NCI-H460 (cell line): Measurements from ENCODE around the gene KRTAP10-5. TPM values are rescaled to one million over a fixed set of nuclear protein-coding genes. Genes with fewer than 3 reads are reported as not detected.

ENCODE experiments used
- DNase-seq: peaks from one replicate; pipeline ENCODE4 v3.0.0-alpha.2; 2016; ENCODE audit warnings: low read depth; ENCODE audit errors: extremely low read depth
- total RNA-seq: library from RNA; depleted of rRNA; stranded (reverse); fragments of >200 nt; shearing (Covaris generic); gene quantifications from 2 replicates; pipeline ENCODE4 v1.2.3, GENCODE V29; 2014; rRNA removed

The KRTAP10-5 gene
- total RNA-seq, 1 experiment from 2014 or later: not detected

- no peak for DNase-seq
Observed at GRCh38 chr21:44532712-44533111, 47.7 kb downstream of the KRTAP10-5 start.

DNA sequence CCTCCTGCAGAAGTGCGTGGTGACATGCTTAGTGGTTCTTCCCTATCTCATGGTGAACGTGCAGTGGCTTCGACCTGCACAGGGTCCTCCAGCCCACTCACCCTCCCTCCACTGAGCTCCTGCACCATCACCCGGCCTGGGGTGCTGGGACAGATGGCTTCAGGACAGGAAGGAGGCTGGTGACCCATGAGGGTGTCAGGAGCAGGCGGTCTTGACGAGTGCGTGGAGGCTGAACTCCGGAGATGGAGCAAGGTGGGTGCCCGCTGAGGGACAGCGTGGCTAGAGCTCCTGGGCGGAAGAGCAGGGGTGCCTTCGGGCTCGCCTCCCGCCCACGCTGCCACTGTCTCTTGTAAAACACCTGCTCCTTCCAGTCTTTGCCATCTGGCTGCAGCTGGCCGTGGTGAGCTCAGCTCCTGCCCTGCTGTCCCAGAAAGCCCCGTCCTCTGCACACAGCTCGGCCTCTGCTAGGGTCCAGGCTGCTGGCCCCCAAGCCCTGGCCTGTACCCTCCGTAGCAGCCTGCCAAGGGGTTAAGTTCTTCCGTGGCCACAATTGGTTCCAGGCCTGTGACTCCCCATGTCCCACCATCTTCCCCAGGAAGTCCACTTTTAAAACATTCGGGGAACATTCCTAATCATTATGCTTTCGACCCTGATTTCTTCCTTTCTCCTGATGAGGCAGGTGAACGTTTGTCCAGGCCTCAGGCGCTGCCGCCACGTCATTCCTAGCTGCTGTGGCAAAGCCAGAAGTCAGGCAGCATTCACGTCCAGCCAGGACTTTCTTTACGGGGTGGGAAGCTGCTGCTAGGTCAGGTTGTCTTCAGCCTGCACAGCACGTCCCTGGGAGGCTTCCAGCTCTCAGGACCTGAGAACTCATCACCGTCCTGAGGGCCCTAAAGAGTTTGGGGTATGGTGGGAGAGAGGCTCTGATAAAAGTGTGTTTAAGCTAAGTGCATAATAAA lies 48.5 kb downstream of the KRTAP10-5 start:
- no peak for DNase-seq

DNA sequence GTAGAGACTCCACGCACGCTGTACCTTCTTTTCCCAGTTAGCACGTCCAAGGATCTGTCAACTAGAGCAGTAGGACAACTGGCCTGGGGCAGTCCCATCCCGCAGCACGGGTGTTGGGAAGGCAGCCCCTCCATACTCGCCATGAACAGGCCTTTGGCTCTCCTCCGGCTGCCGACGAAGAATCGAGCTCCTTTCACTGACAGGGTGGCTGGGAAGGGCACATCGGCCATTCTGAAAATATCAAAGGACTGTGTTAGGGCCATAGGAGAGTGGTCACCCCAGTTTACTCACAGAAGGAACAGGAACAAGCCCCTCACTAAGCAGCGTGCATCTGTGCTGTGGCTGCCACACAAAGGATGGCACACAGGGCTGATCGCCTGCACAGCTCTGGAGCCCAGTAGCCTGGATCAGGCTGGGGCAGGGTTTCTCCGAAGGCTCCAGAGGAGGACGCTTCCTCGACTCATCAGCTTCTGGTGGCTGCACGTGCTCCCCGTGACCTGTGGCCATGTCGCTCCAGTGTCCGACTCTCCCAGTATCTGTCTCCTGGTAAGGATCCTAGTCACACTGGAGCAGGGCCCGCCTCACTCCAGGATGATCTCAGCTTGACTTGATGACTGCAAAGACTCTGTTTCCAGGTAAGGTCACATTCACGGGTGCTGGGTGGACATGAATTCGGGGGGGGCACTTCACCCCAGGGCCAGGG lies 49.4 kb downstream of the KRTAP10-5 start:
- DNase-seq: no peak

DNA sequence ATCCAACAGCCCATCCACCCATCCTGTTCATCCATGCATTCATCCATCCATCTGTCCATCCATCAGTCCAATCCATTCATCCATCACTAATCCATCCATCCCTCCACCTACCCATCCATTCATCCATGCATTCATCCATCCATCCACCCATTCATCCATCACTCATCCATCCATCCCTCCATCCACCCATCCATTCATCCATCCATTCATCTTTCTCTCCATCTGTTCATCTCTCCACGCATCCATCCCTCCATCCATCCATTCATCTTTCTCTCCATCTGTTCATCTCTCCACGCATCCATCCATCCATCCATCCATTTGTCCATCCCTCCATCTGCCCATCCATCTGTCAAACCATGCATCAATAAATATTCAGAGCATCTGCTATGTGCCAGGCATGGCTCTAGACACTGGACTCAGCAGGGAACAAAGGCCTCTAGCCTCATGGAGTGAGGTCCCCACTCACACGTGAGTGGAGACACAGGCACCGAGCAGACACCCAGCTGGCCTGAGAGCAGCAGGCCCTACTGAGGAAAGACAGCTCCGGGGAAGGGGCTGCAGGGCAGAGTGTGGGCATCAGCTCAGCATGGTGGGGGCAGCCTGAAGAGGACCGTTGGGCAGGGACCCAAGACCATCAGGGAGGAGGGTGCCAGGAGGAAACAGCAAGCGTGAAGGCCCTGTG lies 50.0 kb downstream of the KRTAP10-5 start:
- DNase-seq: no peak

- DNase-seq: no peak
Observed at GRCh38 chr21:44529503-44530125, 50.8 kb downstream of the KRTAP10-5 start.

Other genes with a start within 250 kb of the KRTAP10-5 start
- 5.0 and 5.4 TPM in 2 replicates for gene CFAP410, start 241.2 kb downstream of the KRTAP10-5 start, total RNA-seq
- gene TRPM2, start 227.0 kb downstream of the KRTAP10-5 start, total RNA-seq: 5.7 and 6.8 TPM in 2 replicates
- gene LRRC3, start 125.1 kb downstream of the KRTAP10-5 start, total RNA-seq: 0.47 and 0.92 TPM in 2 replicates
- not detected in 2 replicates for gene KRTAP10-1, start 40.4 kb downstream of the KRTAP10-5 start, total RNA-seq
- not detected in 2 replicates for gene KRTAP10-2, start 29.1 kb downstream of the KRTAP10-5 start, total RNA-seq
- not detected in 2 replicates for gene KRTAP10-3, start 21.8 kb downstream of the KRTAP10-5 start, total RNA-seq
- not detected in 2 replicates for gene KRTAP10-4, start 6.9 kb downstream of the KRTAP10-5 start, total RNA-seq
- gene KRTAP10-6, start 11.9 kb upstream of the KRTAP10-5 start, total RNA-seq: not detected in 2 replicates
- gene KRTAP10-7, start 20.0 kb upstream of the KRTAP10-5 start, total RNA-seq: not detected in 2 replicates
- not detected in 2 replicates for gene KRTAP10-8, start 31.5 kb upstream of the KRTAP10-5 start, total RNA-seq
- gene KRTAP10-9, start 46.5 kb upstream of the KRTAP10-5 start, total RNA-seq: not detected in 2 replicates
- not detected in 2 replicates for gene KRTAP10-10, start 56.8 kb upstream of the KRTAP10-5 start, total RNA-seq
- gene KRTAP10-11, start 65.8 kb upstream of the KRTAP10-5 start, total RNA-seq: not detected in 2 replicates
- gene KRTAP12-4, start 74.1 kb upstream of the KRTAP10-5 start, total RNA-seq: not detected in 2 replicates
- gene KRTAP12-3, start 77.3 kb upstream of the KRTAP10-5 start, total RNA-seq: not detected in 2 replicates
- not detected in 2 replicates for gene KRTAP12-2, start 86.3 kb upstream of the KRTAP10-5 start, total RNA-seq
- not detected in 2 replicates for gene KRTAP12-1, start 101.6 kb upstream of the KRTAP10-5 start, total RNA-seq
- gene KRTAP10-12, start 116.6 kb upstream of the KRTAP10-5 start, total RNA-seq: not detected in 2 replicates
- 0.02 TPM in 1 of 2 replicates, not detected in the other for gene TSPEAR, start 131.0 kb upstream of the KRTAP10-5 start, total RNA-seq
- 66.5 and 76.3 TPM in 2 replicates for gene UBE2G2, start 221.2 kb upstream of the KRTAP10-5 start, total RNA-seq
- gene SUMO3, start 237.5 kb upstream of the KRTAP10-5 start, total RNA-seq: 50.5 and 52.1 TPM in 2 replicates